EH (cell line): Measurements from ENCODE around the gene SKOR2.

Experiments used
- DNase-seq: peaks from one replicate; pipeline ENCODE4 v3.0.0-alpha.2; 2015; ENCODE audit warnings: low read depth

Gene SKOR2

DNA sequence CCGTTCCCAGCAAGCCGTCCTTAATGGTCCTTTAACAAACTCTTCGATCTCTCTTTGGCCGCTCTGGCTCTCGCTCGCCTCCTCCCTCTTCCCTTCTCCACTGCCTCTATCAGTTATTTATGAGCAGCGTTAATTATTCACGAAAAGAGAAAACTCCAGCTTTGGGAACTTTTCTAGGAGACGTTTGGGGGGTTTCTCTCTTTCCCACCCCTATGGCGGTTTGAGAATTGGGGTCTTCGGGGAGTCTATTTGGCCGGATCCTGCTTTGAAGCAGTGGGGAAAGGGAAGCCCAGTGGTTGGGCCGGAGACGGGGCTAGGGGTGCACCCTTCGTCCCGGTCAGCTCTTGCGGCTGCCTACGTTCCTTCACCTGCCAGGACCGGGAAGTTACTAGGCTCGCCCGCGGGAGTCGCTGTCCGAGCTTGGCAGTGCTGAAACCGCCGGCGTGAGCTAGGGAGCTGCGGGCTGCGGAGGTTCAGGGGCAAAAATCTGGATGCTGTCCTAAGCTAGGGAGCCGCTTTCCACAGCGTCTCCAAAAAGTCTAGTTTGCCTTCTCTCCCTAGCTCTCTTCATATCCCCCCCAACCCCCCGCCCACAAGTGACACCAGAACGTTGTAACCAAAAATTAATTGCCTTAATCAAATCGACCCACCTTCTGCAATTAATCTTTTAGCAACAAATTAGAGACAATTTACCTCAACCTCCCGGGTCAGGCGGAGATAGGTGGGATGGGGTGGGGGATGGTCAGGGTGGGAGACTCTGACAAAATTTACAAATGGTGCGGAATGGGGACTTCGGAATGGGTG lies 8.9 kb upstream of the SKOR2 start:
- peak; percentile 42 for DNase-seq

GRCh38 chr18:47254341-47254939 lies 3.0 kb upstream of the SKOR2 start:
- DNase-seq, result peak; percentile 54

GRCh38 chr18:47253101-47253654 lies 1.7 kb upstream of the SKOR2 start:
- DNase-seq, result no peak

DNA sequence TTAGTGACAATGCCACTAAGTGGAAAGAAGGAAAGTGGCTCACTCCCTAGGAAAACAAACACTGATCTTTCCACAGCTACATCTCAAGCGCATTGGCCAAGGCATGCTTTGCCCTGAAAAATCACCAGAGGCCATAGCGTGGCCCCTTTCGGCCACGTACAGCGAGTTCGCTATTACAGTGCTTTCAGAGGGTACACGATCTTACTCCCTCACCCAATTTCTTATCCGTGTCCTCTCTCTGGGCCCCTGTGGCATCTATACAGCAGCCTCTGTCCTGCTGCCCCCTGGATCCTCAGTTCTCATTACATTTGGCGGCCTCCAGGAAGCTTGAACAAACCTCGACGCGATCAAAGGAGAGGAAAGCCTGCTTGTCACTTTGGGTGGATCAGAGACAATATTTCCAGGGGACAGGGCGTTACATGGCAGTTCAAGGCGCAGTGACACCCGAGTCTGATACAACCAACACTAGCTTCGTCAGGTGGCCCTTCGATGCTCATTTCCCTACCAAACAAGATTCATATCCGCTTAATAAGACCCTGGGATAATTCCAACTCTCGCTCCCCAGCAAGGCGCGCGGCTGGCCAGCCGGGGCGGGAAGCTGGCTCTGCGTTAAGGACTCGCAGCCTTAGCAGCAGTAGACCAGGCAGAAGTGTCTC lies 941 bp downstream of the SKOR2 start:
- no peak for DNase-seq

GRCh38 chr18:47249314-47249981 lies 2.0 kb downstream of the SKOR2 start:
- DNase-seq, result no peak

DNA sequence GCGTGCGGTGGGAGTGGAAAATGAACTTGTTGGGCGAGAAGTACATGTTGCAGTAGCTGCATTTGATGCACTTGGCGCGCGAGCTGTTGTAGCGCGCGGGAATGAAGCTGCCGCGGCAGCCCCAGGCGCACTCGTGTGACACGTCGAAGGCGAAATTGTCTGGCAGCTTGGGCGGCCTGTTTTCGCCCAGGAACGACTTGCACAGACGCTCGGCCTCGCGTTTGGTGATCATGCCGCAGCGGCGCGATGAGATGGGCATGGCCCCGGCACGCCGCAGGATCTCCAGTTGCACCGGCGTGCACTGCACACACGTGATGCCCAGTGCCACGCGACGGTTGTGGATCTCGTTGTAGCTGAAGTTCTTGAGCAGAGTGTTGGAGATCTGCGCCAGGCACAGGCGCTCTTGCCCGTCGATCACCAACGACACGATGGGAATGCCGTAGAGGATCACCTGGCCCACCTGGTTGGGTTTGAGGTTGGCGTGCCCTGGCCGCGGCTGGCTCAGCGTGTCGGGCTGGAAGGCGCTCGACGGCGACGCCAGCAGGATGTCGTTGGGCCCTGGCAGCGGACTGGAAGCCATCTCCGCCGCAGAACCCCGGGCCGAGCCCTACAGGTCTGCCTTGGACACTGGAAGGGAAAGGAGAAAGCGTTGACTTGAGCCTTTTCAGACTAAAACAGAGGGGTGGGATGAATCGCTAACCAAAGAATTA lies 2.7 kb downstream of the SKOR2 start:
- no peak for DNase-seq

DNA sequence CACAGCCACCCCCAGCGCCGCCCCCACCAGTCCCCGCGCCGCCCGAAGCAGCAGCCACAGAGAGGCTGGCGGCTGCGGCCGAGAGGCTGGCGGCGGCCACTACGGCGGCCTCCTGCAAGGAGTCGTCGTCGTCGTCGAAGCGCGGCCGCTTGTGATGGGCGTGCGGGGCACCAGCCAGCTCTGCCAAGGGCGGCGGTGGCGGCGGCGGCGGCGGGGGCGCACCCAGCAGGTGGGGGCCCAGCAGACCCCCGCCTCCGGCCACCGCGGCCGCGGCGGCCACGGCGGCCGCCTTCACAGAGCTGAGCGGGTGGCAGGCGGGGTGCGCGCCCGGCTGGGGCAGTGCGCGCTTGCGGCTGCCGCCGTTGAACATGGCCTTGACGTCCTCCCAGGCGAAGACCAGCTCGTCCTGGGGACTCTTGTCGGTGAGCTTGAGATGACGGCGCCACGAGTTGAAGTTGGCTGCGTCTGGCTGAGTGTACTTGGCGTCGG lies 3.3 kb downstream of the SKOR2 start:
- DNase-seq, result no peak

DNA sequence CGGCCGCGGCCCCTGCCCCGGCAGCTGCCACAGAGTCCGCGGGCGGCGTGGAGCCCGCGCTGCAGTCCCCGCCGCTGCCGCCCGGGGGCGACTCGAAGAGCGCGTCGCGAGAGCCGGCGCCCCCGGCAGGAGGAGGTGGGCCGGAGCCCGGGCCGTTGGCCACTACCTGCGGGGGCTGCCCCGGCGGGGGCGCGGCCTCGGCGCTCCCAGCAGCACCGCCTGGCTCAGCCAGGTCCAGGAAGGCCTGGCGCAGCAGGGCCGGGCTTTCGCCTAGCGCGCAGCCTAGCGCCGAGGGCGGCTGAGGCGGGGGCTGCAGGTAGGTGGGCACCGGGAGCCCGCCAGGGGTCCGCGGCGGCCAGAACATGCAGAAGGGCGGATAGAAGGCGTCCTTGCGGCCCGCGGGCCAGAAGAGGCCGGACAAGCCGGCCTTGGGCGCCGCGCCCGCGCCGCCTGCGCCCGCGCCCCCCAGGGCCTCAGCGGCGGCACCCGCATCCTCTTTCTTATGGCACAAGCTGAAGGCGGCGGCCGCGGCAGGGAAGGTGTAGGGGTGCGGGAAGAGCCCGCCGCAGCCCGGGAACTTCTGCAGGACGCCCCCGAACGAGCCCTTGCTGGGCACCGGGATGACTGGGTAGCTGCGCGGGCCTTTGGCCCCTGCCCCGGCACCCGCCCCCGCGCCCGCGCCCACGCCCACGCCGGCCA lies 3.9 kb downstream of the SKOR2 start:
- no peak for DNase-seq

DNA sequence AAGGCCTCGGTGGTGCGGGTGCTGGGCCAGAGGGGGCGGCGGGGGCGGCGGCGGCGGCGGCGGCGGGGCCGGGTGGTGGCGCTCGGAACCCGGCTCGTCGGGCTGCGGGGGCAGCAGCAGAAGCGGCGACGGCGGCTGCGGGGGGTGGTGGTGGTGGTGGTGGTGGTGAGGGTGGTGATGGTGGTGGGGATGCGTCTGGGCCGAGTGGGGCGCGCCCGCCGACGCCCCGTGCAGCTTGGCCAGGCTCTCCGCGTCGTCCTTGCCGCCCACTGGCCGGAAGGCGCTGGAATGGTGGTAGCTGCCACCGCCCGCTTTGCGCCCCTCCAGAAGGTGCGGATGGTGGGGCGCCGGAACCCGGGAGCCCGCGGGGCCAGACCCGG lies 4.4 kb downstream of the SKOR2 start:
- DNase-seq, result no peak

DNA sequence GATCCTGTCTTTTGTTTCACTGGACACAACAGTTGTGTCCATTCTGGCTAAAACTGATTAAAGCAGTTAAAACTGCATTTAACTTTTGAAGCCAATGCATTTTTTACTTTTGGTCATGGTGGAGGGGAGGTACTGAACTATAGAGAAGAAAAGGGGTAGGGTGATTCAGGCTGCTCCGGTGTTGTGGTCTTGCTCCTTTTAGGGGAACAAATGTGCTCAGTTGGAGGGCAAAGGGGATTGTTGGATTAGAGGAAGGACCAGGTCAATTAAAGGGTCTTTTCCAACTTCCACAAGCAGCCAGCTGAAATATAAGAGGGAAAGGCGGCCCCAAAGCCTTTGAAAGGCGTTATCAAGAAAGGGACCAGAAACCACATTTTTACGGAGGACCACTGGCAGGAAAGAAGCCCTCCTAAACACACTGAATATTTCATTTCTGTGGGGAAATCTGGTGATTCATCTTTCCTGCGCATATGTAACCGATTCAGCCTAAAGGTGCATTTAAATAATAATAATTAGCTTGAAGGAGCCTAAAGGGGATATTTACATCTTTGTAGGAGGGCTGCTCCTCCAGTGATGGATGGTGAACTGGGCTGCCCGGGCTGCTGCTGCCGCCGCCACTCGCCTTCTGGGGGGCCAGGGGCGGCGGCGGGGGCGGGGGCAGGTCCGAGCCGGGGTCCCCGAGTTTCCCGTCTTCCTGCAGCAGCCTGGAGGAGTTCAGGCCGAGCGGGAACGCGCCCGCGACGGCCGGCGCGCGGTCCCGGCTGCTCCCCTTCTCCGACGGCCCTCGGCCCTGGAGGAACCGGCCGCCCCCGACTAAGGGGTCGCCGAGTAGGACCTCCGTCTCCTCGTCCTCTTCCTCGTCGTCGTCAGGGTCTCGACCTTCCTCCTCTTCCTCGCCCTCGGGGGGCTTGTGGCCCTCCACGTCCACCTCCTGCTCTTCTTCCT lies 5.2 kb downstream of the SKOR2 start:
- DNase-seq, result no peak

GRCh38 chr18:47244086-47244485 lies 7.4 kb downstream of the SKOR2 start:
- no peak for DNase-seq

GRCh38 chr18:47235096-47235495 lies 16.4 kb downstream of the SKOR2 start:
- DNase-seq, result no peak

GRCh38 chr18:47226660-47227059 lies 24.8 kb downstream of the SKOR2 start:
- no peak for DNase-seq

DNA sequence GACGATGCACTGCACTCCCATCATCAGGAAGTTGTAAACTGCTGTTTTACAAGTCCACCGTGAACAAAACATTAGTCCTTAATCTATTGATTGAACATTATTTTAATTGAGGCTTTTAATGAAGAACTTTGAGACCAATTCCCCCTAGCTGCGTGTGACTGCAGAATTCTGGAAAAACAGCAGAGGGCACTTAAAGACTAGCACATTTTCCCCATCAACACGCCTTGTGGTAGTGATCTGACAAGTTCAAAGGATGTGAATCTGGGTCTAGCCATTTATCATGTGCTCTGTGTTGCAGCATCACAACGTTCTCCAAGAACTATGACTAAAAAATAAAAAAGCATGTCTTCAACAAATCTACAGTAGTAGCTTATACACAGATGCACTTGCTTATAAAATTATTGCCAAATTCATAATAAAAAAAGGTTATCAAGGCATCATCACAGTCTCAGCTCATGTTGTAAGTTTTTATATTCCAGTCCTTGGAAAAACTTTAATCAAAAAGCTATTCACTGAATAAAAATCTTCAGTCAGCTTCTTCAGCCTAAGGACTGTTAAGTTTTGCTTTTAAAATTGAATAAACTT lies 35.8 kb downstream of the SKOR2 start:
- peak; percentile 57 for DNase-seq

GRCh38 chr18:47209171-47209570 lies 42.3 kb downstream of the SKOR2 start:
- DNase-seq, result no peak

GRCh38 chr18:47206945-47207637 lies 44.4 kb downstream of the SKOR2 start:
- peak; percentile 12 for DNase-seq

GRCh38 chr18:47204908-47205522 lies 46.4 kb downstream of the SKOR2 start:
- DNase-seq, result peak; percentile 52
